Coronary artery (tissue), 2 donors: ENCODE data around the gene TEAD4.

ENCODE experiments used
- DNase-seq: peaks from one replicate; pipeline ENCODE4 v3.0.0-alpha.2; 2017; ENCODE audit warnings: low spot score
- H3K27ac ChIP-seq, 2 donors: fragments of 200-600 bp; sonication (generic); one replicate each; pipeline ENCODE4 v1.5.1; 2016 to 2019
- H3K4me3 ChIP-seq: fragments of 200-600 bp; sonication (generic); 2 replicates; pipeline ENCODE4 v1.5.1; 2016; ENCODE audit warnings: mild to moderate bottlenecking, moderate library complexity
- TF ChIP-seq, protein P1 (sequence below): fragments of 200-600 bp; sonication (generic); IDR thresholded peaks from one replicate; pipeline ENCODE4 v1.5.1; 2019; ENCODE audit warnings: antibody characterized with exemption

TEAD4 gene

DNA sequence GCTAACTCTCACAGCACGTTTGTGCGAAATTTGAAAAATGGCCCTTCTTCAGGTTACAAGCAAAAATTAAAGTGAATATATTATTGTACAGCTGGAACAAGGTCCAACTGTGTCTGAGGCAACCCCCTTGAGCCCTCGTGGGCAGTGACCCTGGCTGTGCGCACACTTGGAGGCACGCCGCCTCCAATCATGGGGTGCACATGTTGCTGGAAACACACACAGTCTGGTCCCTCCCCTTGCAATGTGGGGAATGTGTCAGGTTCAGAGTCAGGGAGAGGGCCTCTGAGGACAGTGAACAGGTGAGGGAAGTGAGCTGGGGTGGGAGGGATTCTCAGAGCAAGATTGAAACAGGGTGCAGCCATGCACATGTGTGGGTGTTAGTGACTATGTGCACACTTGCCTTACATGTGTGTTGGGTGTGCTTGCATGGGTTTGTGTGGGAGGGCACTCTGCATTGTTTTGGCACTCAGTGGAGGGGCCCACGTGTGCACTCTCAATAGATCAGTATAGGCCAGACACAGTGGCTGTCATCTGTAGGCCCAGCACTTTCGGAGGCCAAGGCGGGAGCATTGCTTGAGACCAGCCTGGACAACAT is 127.6 kb downstream of the TEAD4 start:
- no peak for DNase-seq
- TF ChIP-seq, protein P1, sequence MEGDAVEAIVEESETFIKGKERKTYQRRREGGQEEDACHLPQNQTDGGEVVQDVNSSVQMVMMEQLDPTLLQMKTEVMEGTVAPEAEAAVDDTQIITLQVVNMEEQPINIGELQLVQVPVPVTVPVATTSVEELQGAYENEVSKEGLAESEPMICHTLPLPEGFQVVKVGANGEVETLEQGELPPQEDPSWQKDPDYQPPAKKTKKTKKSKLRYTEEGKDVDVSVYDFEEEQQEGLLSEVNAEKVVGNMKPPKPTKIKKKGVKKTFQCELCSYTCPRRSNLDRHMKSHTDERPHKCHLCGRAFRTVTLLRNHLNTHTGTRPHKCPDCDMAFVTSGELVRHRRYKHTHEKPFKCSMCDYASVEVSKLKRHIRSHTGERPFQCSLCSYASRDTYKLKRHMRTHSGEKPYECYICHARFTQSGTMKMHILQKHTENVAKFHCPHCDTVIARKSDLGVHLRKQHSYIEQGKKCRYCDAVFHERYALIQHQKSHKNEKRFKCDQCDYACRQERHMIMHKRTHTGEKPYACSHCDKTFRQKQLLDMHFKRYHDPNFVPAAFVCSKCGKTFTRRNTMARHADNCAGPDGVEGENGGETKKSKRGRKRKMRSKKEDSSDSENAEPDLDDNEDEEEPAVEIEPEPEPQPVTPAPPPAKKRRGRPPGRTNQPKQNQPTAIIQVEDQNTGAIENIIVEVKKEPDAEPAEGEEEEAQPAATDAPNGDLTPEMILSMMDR, result no peak
- no peak overlapping the region for H3K4me3 ChIP-seq
- H3K27ac ChIP-seq, result no peak overlapping the region

DNA sequence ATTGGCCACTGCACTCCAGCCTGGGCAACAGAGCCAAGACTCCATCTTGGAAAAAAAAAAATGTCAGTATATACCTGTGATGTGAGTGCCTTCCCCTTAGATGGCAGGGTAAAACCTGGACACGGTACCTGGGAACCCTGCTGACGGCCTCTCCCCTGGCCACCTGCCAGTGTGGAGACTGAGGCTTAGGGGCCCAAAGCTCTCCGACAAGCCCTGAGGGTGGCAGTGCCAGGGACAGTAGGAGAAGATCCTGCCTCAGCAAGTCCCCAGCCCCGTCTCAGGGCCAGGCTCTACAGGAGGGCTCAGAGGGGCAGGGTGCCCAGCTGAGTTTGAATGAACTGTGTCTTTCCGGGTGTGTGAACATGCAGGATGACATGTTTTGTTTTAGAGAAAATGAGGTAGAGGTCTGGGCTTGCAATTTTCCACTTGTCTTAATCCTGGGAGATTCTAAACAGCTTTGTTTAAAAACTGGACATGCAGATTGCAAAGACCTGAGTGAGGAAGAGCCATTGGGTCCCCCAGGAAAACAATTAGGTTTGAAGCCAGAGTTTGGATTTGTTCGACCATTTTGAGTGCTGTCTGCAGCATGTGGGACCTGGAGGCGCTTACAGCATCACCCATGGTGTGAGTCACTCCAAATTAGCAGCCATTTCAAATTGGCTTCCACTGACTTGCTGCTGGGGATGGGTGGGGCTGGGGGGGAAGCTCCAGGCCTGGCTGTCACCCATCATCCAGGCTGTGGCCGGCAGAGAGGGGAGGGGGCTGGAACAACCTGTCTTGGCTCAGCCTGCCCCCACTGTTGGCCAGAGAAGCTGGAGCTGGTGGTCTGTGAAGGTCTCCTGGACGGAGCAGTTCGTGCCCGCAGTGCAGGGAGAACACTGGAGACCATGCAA is 128.8 kb downstream of the TEAD4 start:
- DNase-seq, result no peak
- Histone ChIP-seq H3K4me3 (no peak overlapping the region), H3K27ac (no peak overlapping the region)
- TF ChIP-seq, protein P1, result no peak

GRCh38 chr12:3089588-3089987 is 130.4 kb downstream of the TEAD4 start:
- no peak for DNase-seq
- H3K27ac ChIP-seq, result no peak overlapping the region
- TF ChIP-seq, protein P1, result no peak
- H3K4me3 ChIP-seq, result no peak overlapping the region
